ENCODE data around the gene PLEKHH1.

Gene PLEKHH1

DNA sequence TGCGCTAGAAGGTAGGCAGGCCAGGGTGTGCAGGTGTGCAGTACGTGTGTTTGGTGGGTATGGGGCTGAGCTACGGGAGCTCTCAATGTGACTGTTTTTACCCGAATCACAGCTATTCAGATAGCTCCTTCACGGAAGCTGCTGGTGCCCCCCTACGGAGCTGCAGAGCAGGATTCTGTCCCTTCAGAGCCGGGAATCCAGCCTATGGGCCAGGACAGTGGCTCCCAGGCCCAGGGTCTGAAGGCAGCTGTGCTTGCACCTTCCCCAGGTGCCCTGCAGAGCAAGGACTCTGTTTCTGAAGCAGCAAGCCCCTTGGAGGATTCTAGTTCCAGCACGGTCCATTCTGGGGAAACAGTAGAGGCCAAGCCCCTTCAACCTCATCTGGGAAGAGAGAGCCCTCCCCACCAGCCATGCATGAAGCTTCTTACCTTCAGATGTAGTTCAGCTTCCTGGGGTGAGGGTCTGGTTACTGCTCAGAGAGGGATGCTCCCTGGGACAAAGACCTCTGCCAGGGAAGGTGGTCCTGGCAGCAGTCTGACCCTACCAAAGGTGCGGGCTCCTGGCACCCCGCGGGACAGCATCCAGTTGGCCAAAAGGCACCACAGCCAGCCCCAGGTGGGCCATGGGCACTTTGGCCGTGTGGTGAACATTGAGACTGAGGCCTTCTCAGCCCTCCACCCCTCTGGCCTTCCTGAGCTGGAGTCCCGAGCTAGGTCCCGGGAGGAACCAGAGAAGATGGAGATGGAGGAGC is 29.1 kb downstream of the PLEKHH1 start:
- H3K27me3 ChIP-seq (replicated peaks) = no peaks in the 10 kb centered on the region
- in situ Hi-C loops (cut with HindIII; ENCODE audit: low pct_ligation_motif_present, low sequenced_read_pairs) = no loop called here
- no peak overlapping the region for H3K27ac ChIP-seq
- no peak for DNase-seq
- no peak overlapping the region for H3K4me3 ChIP-seq (ENCODE audit: low read depth, low read length)
- H3K36me3 ChIP-seq (replicated peaks) = no peaks in the 10 kb centered on the region
- TF ChIP-seq, protein P1, sequence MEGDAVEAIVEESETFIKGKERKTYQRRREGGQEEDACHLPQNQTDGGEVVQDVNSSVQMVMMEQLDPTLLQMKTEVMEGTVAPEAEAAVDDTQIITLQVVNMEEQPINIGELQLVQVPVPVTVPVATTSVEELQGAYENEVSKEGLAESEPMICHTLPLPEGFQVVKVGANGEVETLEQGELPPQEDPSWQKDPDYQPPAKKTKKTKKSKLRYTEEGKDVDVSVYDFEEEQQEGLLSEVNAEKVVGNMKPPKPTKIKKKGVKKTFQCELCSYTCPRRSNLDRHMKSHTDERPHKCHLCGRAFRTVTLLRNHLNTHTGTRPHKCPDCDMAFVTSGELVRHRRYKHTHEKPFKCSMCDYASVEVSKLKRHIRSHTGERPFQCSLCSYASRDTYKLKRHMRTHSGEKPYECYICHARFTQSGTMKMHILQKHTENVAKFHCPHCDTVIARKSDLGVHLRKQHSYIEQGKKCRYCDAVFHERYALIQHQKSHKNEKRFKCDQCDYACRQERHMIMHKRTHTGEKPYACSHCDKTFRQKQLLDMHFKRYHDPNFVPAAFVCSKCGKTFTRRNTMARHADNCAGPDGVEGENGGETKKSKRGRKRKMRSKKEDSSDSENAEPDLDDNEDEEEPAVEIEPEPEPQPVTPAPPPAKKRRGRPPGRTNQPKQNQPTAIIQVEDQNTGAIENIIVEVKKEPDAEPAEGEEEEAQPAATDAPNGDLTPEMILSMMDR (IDR thresholded peaks at IDR 0.05; ENCODE audit: low read depth, low read length, missing control alignments) = no peak

GRCh38 chr14:67562776-67563150 is 29.7 kb downstream of the PLEKHH1 start:
- DNase-seq = no peak
- Histone ChIP-seq H3K4me3 (ENCODE audit: low read depth, low read length) (no peak overlapping the region), H3K36me3 (replicated peaks) (no peaks in the 10 kb centered on the region), H3K27ac (no peak overlapping the region), H3K27me3 (replicated peaks) (no peaks in the 10 kb centered on the region)
- TF ChIP-seq, protein P1 (IDR thresholded peaks at IDR 0.05; ENCODE audit: low read depth, low read length, missing control alignments) = no peak
- in situ Hi-C loops (cut with HindIII; ENCODE audit: low pct_ligation_motif_present, low sequenced_read_pairs) = no loop called here

- no peaks in the 10 kb centered on the region for H3K36me3 ChIP-seq (replicated peaks)
- no peak for DNase-seq
- H3K4me3 ChIP-seq (ENCODE audit: low read depth, low read length) = no peak overlapping the region
- no peak overlapping the region for H3K27ac ChIP-seq
- in situ Hi-C loops (cut with HindIII; ENCODE audit: low pct_ligation_motif_present, low sequenced_read_pairs) = no loop called here
- H3K27me3 ChIP-seq (replicated peaks) = no peaks in the 10 kb centered on the region
- TF ChIP-seq, protein P1 (IDR thresholded peaks at IDR 0.05; ENCODE audit: low read depth, low read length, missing control alignments) = no peak
Observed at GRCh38 chr14:67564236-67564635, 31.1 kb downstream of the PLEKHH1 start.

DNA sequence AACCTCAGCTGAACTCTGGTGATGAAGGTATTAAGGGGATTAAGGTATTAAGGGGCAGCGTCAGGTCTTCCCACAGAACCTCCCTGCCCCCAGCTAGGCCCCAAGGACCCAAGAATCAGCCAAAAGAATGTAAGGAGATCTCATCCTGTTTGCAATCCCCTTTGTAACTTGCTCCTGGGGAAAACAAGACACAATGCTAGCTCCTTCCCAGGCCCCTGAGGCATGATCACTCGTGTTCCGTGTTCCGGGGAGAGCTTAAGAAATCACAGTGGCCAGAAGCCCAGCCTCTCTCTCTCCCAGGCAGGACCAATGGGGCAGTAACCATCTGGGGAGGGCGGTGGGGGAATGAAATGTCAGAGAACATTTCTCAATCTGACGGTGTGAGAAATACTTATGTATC is 33.8 kb downstream of the PLEKHH1 start:
- Histone ChIP-seq H3K27me3 (replicated peaks) (no peaks in the 10 kb centered on the region), H3K4me3 (ENCODE audit: low read depth, low read length) (no peak overlapping the region), H3K36me3 (replicated peaks) (no peaks in the 10 kb centered on the region), H3K27ac (no peak overlapping the region)
- in situ Hi-C loops (cut with HindIII; ENCODE audit: low pct_ligation_motif_present, low sequenced_read_pairs) = no loop called here
- TF ChIP-seq, protein P1 (IDR thresholded peaks at IDR 0.05; ENCODE audit: low read depth, low read length, missing control alignments) = no peak
- DNase-seq = no peak

- Histone ChIP-seq H3K27me3 (replicated peaks) (no peaks in the 10 kb centered on the region), H3K27ac (no peak overlapping the region), H3K36me3 (replicated peaks) (no peaks in the 10 kb centered on the region), H3K4me3 (ENCODE audit: low read depth, low read length) (no peak overlapping the region)
- TF ChIP-seq, protein P1 (IDR thresholded peaks at IDR 0.05; ENCODE audit: low read depth, low read length, missing control alignments) = no peak
- no peak for DNase-seq
- in situ Hi-C loops (cut with HindIII; ENCODE audit: low pct_ligation_motif_present, low sequenced_read_pairs) = no loop called here
Observed at GRCh38 chr14:67567654-67568053, 34.6 kb downstream of the PLEKHH1 start.

All from brain microvascular endothelial cell (primary cell).